ENCODE measurements around the gene ERRFI1.

- TF ChIP-seq CTCF (IDR thresholded peaks at IDR 0.05; ENCODE audit: borderline replicate concordance, extremely low read depth, low read length, poor library complexity, severe bottlenecking) (peak; percentile 30), EZH2 (IDR thresholded peaks at IDR 0.05; ENCODE audit: borderline replicate concordance, low read depth, low read length, severe bottlenecking) (no peak)
Measured at GRCh38 chr1:8016210-8016894, 9.8 kb downstream of the ERRFI1 start.

Measured in DND-41 (cell line).